Measurements from ENCODE around the gene KCNT1. TPM values are rescaled to one million over a fixed set of nuclear protein-coding genes. Genes with fewer than 3 reads are reported as not detected.

KCNT1 gene
- total RNA-seq, 1 donor from 2014 or later, result not detected

DNA sequence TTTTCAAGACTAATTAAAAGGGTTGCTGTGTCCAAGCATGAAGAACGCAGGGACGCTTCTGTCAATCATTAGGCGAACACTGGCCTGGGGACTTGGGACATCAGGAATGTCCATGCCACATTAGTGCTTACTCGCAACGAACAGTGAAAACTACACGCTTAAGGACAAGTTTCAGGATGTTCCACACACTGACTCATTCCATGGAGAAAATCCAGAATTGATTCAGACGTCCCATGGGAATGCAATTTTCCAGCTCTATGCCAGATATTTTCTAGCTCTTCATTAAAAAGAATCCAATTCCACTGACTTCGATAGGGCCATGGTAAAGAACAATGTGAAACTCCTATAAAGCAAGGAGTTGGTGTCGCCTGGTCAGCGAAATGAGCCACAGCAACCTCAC is 107.2 kb downstream of the KCNT1 start:
- no peak for DNase-seq
- intact Hi-C loops (cut with micrococcal nuclease), result no loop called here
- H3K9me3 Mint-ChIP-seq, result no peaks in the 10 kb centered on the region
- no peaks in the 10 kb centered on the region for H3K4me1 Mint-ChIP-seq
- H3K27ac Mint-ChIP-seq, result no peak overlapping the region
- H3K36me3 Mint-ChIP-seq (ENCODE audit: low read depth), result peaks cover 12% of the 10 kb centered on the region
- no peak overlapping the region for H3K4me3 Mint-ChIP-seq
- H3K27me3 Mint-ChIP-seq, result no peaks in the 10 kb centered on the region

DNA sequence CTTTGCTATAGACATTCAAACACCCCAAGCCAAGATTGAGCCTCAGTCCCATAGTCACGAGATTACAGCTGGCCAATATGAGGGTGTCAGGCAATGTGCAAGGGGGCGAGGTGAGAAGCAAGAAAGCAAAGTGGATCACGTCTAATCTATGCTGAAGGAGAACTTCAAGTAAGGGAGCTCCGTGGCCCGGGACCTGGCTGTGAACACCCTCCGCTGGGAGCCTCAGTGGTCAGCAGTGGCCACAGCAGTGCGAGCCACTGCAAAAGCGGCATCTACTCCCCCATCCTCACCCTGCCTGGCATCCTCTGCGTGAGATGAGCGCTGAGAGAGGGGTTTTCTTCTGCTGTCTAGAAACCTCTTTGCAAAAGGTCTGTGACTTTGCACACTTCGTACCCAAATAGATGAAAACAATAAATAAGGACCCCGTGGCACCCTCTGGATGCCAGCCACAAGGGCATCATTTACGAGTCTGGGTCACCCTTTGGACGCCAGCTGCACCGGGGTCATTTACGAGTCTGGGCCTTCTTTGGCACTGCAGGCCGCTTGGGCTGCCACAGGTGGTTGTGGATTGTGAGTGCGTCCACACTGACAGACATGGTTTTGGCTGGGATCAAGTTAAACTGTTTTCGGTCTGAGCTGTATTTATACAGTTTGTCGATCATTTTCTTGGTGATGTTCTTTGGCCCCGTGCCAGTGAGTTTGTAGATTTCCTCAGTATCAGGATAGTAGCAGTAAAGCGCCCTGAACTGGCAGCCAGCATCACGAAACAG is 109.0 kb downstream of the KCNT1 start:
- Mint-ChIP-seq H3K27ac (no peak overlapping the region), H3K9me3 (no peaks in the 10 kb centered on the region), H3K36me3 (ENCODE audit: low read depth) (peaks cover 21% of the 10 kb centered on the region), H3K4me1 (no peaks in the 10 kb centered on the region), H3K4me3 (no peak overlapping the region), H3K27me3 (no peaks in the 10 kb centered on the region)
- intact Hi-C loops (cut with micrococcal nuclease), result no loop called here
- no peak for DNase-seq

DNA sequence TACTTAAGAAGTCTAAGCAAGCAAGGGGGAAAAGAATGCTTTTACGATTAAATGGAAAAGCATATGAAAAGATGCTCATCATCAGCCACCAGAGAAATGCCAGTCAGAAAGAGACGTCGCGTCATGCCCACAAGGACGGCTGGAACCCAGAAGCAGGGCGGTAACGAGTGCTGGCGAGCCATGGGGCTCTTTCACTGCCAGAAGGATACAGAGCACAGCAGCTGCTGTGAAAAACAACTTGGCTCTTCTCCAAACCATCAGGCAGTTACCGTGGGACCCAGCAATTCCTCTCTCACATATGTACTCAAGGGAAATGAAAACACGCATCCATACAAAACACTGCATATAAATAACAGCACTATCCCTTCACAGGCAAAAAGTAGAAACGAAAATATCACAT is 109.8 kb downstream of the KCNT1 start:
- H3K36me3 Mint-ChIP-seq (ENCODE audit: low read depth), result peaks cover 27% of the 10 kb centered on the region
- no peaks in the 10 kb centered on the region for H3K27me3 Mint-ChIP-seq
- no peaks in the 10 kb centered on the region for H3K4me1 Mint-ChIP-seq
- no peak overlapping the region for H3K4me3 Mint-ChIP-seq
- DNase-seq, result no peak
- intact Hi-C loops (cut with micrococcal nuclease), result no loop called here
- H3K9me3 Mint-ChIP-seq, result no peaks in the 10 kb centered on the region
- H3K27ac Mint-ChIP-seq, result no peak overlapping the region

DNA sequence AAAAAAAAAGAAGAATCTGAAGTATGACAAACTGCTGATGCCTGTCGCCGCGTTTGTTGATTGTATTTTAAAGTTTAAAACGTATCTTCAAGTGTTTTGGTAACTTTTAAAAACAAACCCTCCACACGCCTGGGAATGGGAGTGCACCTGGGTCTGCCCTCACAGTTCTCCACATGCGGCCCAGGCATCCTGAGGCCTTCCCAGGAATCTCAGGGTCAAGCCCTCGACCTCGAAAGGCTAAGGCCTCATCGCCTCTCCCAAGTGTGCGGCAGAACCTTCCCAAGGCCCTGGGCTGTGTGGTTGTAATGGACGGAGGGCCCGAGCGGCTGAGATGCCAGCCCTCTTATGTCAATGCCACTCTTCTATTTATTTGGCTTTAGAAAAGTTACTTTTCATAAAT is 111.0 kb downstream of the KCNT1 start:
- H3K4me3 Mint-ChIP-seq, result no peak overlapping the region
- no peaks in the 10 kb centered on the region for H3K27me3 Mint-ChIP-seq
- no peak for DNase-seq
- H3K36me3 Mint-ChIP-seq (ENCODE audit: low read depth), result peaks cover 31% of the 10 kb centered on the region
- H3K4me1 Mint-ChIP-seq, result no peaks in the 10 kb centered on the region
- H3K9me3 Mint-ChIP-seq, result no peaks in the 10 kb centered on the region
- intact Hi-C loops (cut with micrococcal nuclease), result no loop called here
- no peak overlapping the region for H3K27ac Mint-ChIP-seq

DNA sequence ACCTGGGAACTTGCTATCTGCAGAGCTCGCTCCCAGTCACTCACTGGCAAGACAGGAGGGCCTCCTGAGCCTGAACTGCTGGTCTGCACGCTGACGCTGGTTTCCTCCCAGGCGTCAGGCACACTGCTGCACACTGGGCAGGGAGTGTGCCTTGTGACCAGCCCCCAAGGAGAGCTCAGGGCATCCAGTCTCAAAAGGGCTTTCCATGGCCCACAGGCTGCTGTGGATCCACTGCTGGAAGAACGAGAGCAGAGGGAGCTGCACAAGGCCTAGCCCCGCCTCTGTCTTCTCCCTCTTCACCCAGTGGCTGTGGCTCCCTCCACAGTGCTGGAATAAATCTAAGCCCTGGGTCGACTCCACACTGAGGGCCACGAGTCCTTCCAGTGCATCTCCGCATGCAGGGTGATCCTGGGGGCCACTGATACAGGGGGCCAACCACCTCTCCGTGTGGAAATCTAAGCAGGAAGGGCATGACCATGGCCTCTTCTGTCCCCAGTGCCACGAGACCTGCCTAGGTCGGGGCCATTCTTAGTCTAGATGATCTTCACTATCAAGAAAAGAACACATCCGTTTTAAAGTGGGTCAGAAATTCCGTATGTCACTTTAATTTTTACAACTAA is 111.8 kb downstream of the KCNT1 start:
- no peaks in the 10 kb centered on the region for H3K27me3 Mint-ChIP-seq
- H3K9me3 Mint-ChIP-seq, result no peaks in the 10 kb centered on the region
- no peak overlapping the region for H3K4me3 Mint-ChIP-seq
- intact Hi-C loops (cut with micrococcal nuclease), result no loop called here
- DNase-seq, result no peak
- H3K36me3 Mint-ChIP-seq (ENCODE audit: low read depth), result peaks cover 34% of the 10 kb centered on the region
- no peaks in the 10 kb centered on the region for H3K4me1 Mint-ChIP-seq
- H3K27ac Mint-ChIP-seq, result no peak overlapping the region

DNA sequence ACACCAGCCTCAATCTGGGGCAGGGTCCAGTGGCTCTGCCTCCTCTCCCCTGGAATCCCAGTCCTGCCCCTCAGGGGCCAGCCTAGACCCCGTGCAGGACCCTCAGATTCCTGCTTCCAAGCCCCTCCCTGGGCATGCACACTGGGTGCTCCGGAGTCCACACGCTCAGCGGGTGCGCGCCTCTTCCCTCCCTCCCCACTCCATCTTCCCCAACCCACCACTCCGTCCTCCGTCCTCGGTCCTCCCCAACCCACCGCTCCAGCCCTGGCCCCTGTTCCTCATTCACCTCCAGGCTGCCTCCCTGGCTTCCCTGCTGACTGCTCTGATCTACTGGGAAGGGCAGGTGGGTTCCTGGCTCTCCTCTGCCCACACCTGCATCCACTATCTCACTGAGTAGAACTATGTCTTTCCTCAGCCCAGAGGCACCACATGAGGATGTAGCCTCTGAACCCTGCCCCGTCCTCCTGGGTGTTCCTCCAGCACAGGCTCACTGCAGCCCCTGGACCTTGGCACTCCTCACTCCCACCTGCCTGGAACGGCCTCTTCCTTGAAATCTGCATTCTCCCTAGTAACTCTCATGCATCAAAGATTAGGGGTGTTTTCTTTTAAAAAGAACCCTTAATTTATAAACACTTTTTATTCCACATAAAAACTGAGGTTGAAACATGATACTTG is 112.6 kb downstream of the KCNT1 start:
- Mint-ChIP-seq H3K36me3 (ENCODE audit: low read depth) (peaks cover 36% of the 10 kb centered on the region), H3K27ac (no peak overlapping the region)

DNA sequence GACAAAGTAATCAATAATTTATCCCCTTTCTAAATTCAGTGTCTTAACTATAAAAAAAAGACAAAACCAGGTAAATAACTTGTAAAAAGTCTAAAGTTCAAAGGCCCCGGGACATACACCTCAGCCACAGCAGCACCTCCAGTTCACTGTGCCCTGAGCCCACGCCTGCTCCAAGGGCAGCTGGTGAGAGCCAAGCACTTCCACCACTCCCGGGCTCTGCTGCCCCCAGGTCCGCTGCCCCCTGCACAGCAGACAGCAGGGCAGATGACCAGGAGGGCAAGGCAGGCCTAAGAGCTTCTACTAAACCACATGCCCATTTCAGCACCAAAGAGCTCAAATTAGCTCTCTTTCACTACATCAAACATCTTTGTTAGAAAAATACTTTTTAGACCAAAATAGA is 113.4 kb downstream of the KCNT1 start:
- Mint-ChIP-seq H3K27ac (no peak overlapping the region), H3K9me3 (no peaks in the 10 kb centered on the region), H3K36me3 (ENCODE audit: low read depth) (peaks cover 39% of the 10 kb centered on the region), H3K27me3 (no peaks in the 10 kb centered on the region), H3K4me1 (no peaks in the 10 kb centered on the region), H3K4me3 (no peak overlapping the region)
- DNase-seq, result no peak
- intact Hi-C loops (cut with micrococcal nuclease), result no loop called here

More for the DNA sequence above, 112.6 kb downstream of the KCNT1 start:
- no peaks in the 10 kb centered on the region for H3K27me3 Mint-ChIP-seq
- intact Hi-C loops (cut with micrococcal nuclease), result no loop called here
- no peak for DNase-seq
- no peaks in the 10 kb centered on the region for H3K9me3 Mint-ChIP-seq
- no peaks in the 10 kb centered on the region for H3K4me1 Mint-ChIP-seq
- no peak overlapping the region for H3K4me3 Mint-ChIP-seq

DNA sequence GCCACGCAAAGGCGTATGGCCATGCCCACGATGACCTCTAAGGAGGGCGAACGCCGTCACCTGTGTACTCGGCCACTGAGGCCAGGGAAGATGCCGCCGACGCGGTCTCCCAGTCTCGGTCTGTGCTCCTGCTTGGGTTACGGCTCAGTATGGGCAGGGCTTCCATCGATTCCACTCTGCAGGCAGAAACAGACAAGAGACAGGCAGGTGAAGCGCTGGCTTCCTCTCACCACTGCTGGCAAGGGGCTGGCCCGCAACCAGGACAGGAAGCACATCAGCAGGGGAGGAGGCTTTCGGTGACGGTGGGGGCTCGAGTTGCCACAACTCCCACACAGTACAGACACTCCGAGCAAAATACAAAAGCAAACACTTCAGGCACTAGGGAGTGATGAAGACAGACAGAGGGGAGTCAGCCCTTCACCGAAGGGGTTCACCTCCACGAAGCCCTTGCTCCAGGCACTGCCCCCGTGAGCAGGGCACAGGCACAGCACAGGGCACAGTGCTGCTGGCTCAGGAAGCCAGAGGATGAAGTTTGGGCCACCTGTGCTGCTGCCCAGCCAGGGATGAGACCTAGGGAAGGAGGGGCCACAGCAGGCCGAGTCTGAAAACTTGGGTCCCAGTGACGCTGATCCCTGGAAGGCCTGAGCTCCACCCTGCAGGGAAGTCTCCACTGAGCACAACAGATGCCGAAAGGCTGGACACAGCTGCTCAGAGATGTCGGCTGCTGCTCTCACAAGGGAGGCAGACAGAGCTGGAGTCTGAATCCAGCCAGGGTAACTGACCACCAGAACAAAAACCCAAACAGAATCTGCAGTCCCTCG is 114.1 kb downstream of the KCNT1 start:
- no peak overlapping the region for H3K4me3 Mint-ChIP-seq
- no peak for DNase-seq
- H3K36me3 Mint-ChIP-seq (ENCODE audit: low read depth), result peaks cover 42% of the 10 kb centered on the region
- no peaks in the 10 kb centered on the region for H3K9me3 Mint-ChIP-seq
- no peaks in the 10 kb centered on the region for H3K27me3 Mint-ChIP-seq
- no peaks in the 10 kb centered on the region for H3K4me1 Mint-ChIP-seq
- intact Hi-C loops (cut with micrococcal nuclease), result no loop called here
- no peak overlapping the region for H3K27ac Mint-ChIP-seq

DNA sequence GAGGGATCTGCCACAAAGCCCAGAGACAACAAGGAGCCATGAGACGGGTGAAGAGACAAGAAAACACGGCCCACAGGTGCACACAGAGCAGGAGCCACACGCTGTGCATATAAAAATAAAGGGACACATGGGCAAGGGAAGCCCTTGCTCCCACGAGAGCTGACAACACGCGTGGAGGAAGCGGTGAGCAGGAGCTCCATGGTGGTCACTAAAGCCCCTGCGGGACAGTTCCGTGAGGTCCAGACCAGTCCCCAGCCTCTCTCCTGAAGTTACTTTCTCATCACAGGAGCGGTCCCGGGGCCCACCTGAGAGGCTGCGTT is 114.6 kb downstream of the KCNT1 start:
- Mint-ChIP-seq H3K27ac (no peak overlapping the region), H3K27me3 (no peaks in the 10 kb centered on the region), H3K9me3 (no peaks in the 10 kb centered on the region), H3K36me3 (ENCODE audit: low read depth) (peaks cover 37% of the 10 kb centered on the region), H3K4me3 (no peak overlapping the region), H3K4me1 (no peaks in the 10 kb centered on the region)
- no peak for DNase-seq
- intact Hi-C loops (cut with micrococcal nuclease), result no loop called here

DNA sequence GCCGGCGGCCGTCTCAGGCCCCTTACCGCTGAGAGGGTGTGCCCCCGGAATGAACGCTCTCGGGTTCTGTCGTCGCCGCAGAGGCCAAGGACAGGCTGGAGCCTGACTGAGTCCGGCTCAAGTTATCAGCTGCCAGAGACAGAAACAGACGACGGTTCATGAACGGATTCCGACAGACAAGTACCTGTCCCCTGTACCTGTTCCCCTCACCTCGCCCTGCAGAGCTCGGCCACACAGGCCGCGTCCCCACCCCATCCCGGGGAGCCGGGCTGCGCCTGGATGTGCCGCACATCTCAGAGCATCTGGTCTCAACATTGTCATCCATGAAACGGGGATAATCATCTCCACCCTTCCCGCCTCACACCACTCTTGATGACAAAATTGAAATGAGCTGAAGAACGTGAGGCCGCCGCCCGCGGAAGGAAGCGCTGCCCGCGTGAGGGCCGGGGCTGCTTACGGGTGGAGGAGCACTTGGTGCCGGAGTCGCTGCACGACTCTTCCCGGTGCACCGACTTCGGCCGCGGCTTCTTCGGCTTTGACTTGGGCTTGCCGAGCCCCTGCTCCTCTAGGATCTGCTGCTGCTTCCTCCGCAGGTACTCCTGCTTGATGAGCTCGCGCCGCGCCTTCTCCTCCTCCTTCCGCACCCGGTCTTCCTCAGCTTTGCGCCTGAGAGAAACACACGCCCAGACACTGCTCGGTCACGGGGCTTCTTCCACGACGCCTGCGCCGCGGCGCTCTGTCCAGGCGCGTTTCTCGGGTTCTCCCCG is 116.1 kb downstream of the KCNT1 start:
- Mint-ChIP-seq H3K27ac (no peak overlapping the region), H3K27me3 (no peaks in the 10 kb centered on the region), H3K4me1 (no peaks in the 10 kb centered on the region), H3K36me3 (ENCODE audit: low read depth) (peaks cover 45% of the 10 kb centered on the region), H3K4me3 (no peak overlapping the region), H3K9me3 (no peaks in the 10 kb centered on the region)
- intact Hi-C loops (cut with micrococcal nuclease), result no loop called here
- DNase-seq, result no peak

DNA sequence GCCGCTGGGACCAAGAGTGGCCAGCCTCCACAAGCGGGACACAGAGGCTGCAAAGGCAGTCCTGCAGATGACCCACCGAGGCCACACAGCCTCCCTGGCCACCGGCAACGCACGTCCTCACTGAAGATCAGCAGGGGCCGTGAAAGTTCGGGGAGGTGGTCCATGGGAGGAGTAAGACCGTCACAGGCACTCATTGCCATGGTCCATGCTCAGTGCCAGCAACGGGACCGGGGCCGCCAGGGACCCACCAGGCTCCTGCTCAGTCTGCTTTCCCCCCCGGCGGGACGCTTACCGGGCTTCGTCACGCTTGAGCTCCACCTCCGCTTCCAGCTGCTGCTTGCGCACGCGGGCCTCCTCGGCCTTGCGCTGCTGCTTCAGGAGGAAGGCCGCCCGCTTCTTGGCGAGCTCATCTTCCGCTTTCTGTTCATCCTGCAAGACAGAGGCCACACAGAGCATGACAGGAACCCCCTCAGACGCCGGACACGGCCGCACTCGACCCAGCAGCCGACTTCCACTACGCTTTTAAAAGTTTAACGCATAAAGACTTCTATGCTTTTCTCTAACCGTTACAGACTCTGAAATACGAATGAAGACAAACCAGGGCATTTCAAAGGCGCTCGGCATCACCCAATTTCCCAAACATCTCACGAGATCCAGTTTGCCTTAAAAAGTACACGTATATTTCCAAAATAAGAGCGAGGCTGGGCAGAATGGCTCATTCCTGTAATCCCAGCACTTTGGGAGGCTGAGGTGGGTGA is 116.9 kb downstream of the KCNT1 start:
- Mint-ChIP-seq H3K36me3 (ENCODE audit: low read depth) (peaks cover 49% of the 10 kb centered on the region), H3K27ac (no peak overlapping the region), H3K4me1 (no peaks in the 10 kb centered on the region)

DNA sequence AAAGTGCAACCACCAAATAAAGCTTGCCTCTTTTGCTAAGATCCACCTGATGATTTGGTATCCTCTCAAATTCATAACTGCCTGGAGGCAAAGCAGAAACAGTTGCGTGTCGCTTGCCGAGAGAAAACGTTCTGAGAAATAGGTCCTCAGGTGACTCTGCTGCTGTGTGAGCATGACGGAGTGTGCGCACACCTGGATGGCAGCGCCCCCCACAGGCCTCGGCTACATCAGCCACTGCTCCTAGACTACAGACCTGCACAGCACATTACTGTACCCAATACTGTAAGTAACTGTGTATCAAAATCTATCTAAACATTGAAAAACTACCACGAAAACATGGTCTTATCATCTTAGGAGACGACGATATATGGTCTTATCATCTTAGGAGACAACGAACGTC is 117.9 kb downstream of the KCNT1 start:
- intact Hi-C loops (cut with micrococcal nuclease), result no loop called here
- peaks cover under 1% of the 10 kb centered on the region for H3K4me1 Mint-ChIP-seq
- no peaks in the 10 kb centered on the region for H3K27me3 Mint-ChIP-seq
- H3K27ac Mint-ChIP-seq, result no peak overlapping the region
- no peak for DNase-seq
- H3K4me3 Mint-ChIP-seq, result no peak overlapping the region
- no peaks in the 10 kb centered on the region for H3K9me3 Mint-ChIP-seq
- peaks cover 46% of the 10 kb centered on the region for H3K36me3 Mint-ChIP-seq (ENCODE audit: low read depth)

More for the DNA sequence above, 116.9 kb downstream of the KCNT1 start:
- H3K4me3 Mint-ChIP-seq, result no peak overlapping the region
- no peaks in the 10 kb centered on the region for H3K9me3 Mint-ChIP-seq
- DNase-seq, result no peak
- intact Hi-C loops (cut with micrococcal nuclease), result no loop called here
- no peaks in the 10 kb centered on the region for H3K27me3 Mint-ChIP-seq

DNA sequence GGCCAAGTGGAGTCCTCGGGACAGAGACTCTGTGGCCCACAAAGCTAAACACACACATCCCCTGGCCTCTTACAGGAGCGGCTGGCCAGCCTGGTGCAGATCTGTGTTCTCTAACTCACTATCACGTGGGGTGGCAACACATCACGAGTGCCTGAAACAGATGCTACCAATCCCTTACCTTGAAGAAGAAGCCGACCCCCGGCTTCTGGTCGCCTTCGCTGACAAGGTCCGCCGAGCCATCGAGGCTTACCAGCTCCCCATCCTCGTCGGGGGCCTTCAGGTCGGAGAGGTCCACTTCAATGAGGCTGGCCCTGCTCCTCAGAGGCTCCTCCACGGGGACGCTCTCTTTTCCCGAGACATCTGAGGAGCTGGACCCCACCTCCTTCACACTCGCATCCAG is 118.7 kb downstream of the KCNT1 start:
- Mint-ChIP-seq H3K27me3 (no peaks in the 10 kb centered on the region), H3K9me3 (no peaks in the 10 kb centered on the region), H3K4me1 (peaks cover 2% of the 10 kb centered on the region), H3K36me3 (ENCODE audit: low read depth) (peaks cover 48% of the 10 kb centered on the region), H3K4me3 (no peak overlapping the region), H3K27ac (no peak overlapping the region)
- intact Hi-C loops (cut with micrococcal nuclease), result no loop called here
- DNase-seq, result no peak
